Measurements from ENCODE around the gene SSBP3. TPM values are rescaled to one million over a fixed set of nuclear protein-coding genes. Genes with fewer than 3 reads are reported as not detected.

SSBP3 gene
- total and polyA plus RNA-seq, 9 of the 15 experiments (the other 6 are each of a cell fraction or from before 2014, with no cell fraction given) = 8.7 to 108 (median 33.8) TPM

GRCh38 chr1:54377040-54377691, 29.0 kb downstream of the SSBP3 start (continued):
- TF ChIP-seq PKNOX1 (IDR thresholded peaks at IDR 0.05) (peak; percentile 45; the same call in 1 of the 2 replicates), EP300 (IDR thresholded peaks at IDR 0.05; ENCODE audit: low read length) (peak; percentile 63), MAZ (CRISPR knock-in tag; conservative IDR thresholded peaks at IDR 0.05 in 1 of 2, IDR thresholded peaks at IDR 0.05 in 1 of 2) (peak in 1 of 2 experiments; percentile 17; a peak in 1 of 4 replicates), SMC3 (conservative IDR thresholded peaks at IDR 0.05; ENCODE audit: insufficient read depth, low read depth, low read length) (no peak), GATAD2A (IDR thresholded peaks at IDR 0.05) (peak; percentile 30; the same call in 1 of the 2 replicates), CREM (IDR thresholded peaks at IDR 0.05; ENCODE audit: low read depth) (peak; percentile 69), ZNF395 (CRISPR knock-in tag; IDR thresholded peaks at IDR 0.05) (peak; percentile 84), CEBPB (tag; IDR thresholded peaks at IDR 0.05) (peak; percentile 8; the same call in 1 of the 2 replicates), ARID3A (IDR thresholded peaks at IDR 0.05; ENCODE audit: borderline replicate concordance, low read depth, low read length) (0 out of 2 replicates have a peak, but pooled peaks have one; percentile 57), GTF2A2 (tag; IDR thresholded peaks at IDR 0.05) (peak; percentile 19; the same call in 1 of the 2 replicates), CXXC5 (CRISPR knock-in tag; IDR thresholded peaks at IDR 0.05) (peak; percentile 38; the same call in 1 of the 2 replicates), CHD1 (IDR thresholded peaks at IDR 0.05; ENCODE audit: low read length) (peak; percentile 84), RERE (CRISPR knock-in tag; IDR thresholded peaks at IDR 0.05; ENCODE audit: borderline replicate concordance) (no peak), NCOR1 (IDR thresholded peaks at IDR 0.05) (peak; percentile 46), ZEB2 (IDR thresholded peaks at IDR 0.05) (peak; percentile 76), MYNN (IDR thresholded peaks at IDR 0.05) (peak; percentile 67; the same call in 1 of the 2 replicates), MYNN (CRISPR knock-in tag; IDR thresholded peaks at IDR 0.05) (no peak), NR3C1 (CRISPR knock-in tag; IDR thresholded peaks at IDR 0.05) (no peak), RNF2 (IDR thresholded peaks at IDR 0.05) (peak; percentile 38; the same call in 1 of the 2 replicates)
